ENCODE measurements around the gene FRRS1L. TPM values are rescaled to one million over a fixed set of nuclear protein-coding genes. Genes with fewer than 3 reads are reported as not detected.
A peak's percentile ranks its signal among the peaks of the same experiment; 100 is the strongest.

Gene FRRS1L
- total RNA-seq, 1 experiment from 2014 or later = not detected

DNA sequence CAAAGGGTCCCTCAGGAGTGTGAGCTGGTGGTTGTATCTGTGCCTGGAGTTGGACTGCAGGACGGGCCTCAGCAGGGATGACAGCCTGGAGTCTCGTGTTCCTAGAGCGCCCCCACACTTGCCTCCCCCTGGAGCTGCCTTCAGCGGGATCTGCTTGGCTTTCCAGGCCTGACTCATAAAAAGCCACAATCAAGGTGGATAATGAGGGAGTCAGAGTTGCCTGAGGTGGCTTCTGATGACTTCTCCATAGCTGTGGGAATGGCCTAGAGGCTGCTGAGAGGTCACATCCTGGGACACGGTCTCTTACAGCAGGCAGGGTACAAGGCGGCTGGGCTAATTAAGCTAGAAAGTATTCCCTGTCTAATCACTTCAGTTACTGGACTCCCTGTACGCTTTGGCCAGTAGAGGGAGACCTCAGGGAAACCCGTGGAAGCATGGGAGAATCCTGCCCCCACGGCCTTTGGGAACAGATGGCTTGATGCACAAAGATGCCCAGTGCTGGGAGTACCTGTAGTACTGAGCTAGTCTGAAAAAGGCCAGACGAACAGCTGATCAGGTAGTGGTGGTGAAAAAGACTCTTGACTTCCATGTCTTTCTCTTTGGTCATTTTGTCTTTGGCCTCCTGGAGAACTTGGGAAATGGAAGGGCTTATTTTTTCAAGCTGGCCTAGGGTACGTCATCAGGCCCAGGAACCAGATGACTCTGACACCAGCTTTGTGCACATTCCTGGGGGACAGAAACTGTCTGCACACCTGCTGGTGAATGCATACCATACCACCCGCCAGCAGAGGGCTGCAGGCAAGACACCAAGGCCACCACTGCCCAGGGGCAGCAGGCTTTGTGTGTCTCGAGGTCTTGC lies 16.1 kb upstream of the FRRS1L start:
- H3K4me3 ChIP-seq = no peak overlapping the region
- no peaks in the 10 kb centered on the region for H3K9me3 ChIP-seq
- H3K27me3 ChIP-seq = no peaks in the 10 kb centered on the region
- peak; percentile 22 for DNase-seq
- no peaks in the 10 kb centered on the region for H3K36me3 ChIP-seq

DNA sequence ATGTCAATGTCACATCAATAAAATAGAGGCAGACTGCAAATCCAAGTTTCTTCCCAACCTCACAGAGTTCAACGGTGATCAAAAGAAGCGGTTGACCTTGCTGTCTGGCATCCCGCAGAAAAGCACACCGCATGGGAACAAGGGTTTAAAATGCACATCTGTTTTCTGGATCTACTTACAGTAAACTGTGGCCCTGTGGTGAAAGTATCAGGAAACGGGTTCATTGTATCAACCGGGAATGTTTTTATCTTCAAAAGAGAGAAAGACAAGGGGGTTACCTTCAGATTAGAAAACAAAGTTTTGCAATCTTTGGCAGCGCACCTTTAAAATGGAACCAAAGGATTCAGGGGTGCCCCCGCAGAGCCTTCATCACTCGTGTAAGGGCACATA lies 15.5 kb upstream of the FRRS1L start:
- no peak for DNase-seq
- Histone ChIP-seq H3K4me3 (no peak overlapping the region), H3K27me3 (no peaks in the 10 kb centered on the region), H3K9me3 (no peaks in the 10 kb centered on the region), H3K36me3 (no peaks in the 10 kb centered on the region)

DNA sequence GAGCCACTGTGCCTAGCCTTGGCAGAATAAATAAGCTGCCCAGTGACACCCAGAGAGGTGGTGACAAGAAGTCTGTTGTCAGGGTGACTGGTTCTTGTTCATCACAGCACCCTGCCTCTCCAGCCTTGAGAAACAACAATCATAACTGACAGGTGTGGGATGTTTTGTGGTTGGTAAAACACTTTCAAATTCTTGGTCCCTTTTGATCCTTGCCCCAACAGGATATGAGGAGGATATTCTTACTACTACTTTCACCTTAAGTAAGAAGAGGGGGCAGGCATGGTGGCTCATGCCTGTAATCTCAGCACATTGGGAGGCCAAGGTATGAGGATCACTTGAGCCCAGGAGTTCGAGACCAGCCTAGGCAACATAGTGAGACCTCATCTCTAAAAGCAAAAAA lies 14.2 kb upstream of the FRRS1L start:
- DNase-seq = no peak
- no peaks in the 10 kb centered on the region for H3K36me3 ChIP-seq
- H3K27me3 ChIP-seq = no peaks in the 10 kb centered on the region
- no peak overlapping the region for H3K4me3 ChIP-seq
- H3K9me3 ChIP-seq = no peaks in the 10 kb centered on the region

DNA sequence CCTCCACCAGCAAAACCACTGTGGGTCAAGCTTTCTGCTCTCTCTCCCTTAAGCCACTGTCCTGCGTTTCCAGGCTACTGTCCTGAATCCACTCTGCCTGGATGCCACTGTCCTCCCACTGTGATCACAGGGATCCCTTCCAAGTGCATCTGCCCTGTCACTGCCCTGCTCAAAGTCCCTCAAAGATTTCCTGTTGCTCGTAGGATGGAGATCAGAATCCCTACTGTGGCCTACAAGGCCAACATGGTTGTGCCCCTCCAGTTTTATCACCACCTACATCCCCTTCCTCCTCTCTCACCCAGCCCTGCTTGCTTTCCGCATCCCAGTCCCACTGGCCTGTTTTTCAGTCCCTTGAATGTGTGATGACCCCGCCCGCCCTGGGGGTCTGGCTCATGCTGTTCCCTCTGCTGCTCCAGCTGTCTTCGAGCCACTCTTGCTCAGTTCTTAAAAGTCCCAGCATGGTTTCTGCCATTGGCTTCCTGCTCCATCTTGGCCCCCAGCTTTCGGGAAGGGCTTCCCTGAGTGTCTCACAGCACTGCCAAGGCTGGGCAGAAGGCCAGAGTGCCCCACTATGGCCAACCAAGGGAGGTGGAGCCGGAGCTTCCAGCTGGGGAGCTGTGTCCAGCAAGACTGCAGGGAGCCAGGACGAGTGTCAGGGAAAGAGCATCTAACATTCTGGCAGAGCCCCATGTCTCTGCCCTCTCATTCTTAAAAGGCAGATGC lies 12.9 kb upstream of the FRRS1L start:
- peak; percentile 89 for DNase-seq
- no peaks in the 10 kb centered on the region for H3K27me3 ChIP-seq
- no peaks in the 10 kb centered on the region for H3K36me3 ChIP-seq
- no peak overlapping the region for H3K4me3 ChIP-seq
- H3K9me3 ChIP-seq = no peaks in the 10 kb centered on the region

DNA sequence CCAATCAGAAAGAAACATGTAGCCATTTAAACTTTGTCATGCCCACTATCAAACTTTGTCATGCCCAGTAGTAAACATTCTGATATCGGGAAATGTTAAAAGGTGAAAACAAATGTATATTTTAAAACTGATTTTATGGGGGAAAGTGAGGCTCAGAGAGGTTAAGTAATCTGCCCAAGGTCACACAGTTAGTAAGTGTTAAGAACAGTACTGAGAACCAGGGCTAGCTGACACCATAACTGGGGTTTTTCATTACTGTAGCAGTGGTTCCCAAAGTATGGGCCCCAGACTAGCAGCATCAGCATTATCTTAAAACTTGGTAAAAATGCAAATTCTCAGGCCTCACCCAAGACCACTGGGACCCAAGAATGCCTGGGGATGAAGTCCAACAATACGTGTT lies 9.9 kb upstream of the FRRS1L start:
- H3K9me3 ChIP-seq = no peaks in the 10 kb centered on the region
- no peaks in the 10 kb centered on the region for H3K36me3 ChIP-seq
- no peak for DNase-seq
- no peaks in the 10 kb centered on the region for H3K27me3 ChIP-seq
- H3K4me3 ChIP-seq = no peak overlapping the region

DNA sequence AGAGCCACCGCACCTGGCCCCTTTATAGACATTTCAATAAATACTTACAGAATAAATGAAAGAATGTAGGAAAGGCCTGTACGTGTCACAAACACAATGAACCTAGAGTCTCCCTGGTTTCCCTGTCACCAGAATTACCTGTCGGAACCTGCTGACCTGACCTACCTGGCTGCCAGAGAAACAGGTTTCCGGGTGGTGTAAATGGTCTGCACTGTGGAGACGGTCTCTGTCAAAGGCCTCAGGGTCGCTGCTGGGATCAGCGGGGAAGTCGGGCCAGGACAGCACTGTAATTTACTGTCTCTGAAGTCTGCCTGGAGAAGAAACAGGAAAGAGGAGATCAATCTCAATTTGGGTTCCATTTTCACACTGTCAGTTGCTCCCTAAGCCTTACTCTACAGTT lies 9.3 kb upstream of the FRRS1L start:
- Histone ChIP-seq H3K27me3 (no peaks in the 10 kb centered on the region), H3K4me3 (no peak overlapping the region), H3K36me3 (no peaks in the 10 kb centered on the region), H3K9me3 (no peaks in the 10 kb centered on the region)
- no peak for DNase-seq

DNA sequence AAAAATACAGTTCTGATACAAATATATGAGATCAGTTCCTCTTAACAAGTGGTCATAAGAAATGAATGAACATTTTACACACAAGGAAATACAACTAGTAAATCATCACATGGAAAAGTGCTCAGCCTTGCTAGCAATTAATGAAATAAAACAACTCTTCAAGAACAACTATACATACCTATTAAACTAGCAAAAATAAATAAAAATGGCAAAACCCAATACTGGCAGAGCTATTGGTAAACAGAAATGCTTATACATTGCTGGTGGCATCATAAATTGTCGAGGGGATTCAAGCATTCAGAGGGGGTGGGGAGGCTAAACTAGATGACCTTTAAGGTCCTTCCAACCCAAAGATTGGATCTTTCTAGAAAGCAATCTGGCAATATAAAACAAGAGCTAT lies 5.9 kb upstream of the FRRS1L start:
- Histone ChIP-seq H3K9me3 (no peaks in the 10 kb centered on the region), H3K36me3 (no peaks in the 10 kb centered on the region), H3K4me3 (no peak overlapping the region), H3K27me3 (no peaks in the 10 kb centered on the region)
- DNase-seq = no peak

DNA sequence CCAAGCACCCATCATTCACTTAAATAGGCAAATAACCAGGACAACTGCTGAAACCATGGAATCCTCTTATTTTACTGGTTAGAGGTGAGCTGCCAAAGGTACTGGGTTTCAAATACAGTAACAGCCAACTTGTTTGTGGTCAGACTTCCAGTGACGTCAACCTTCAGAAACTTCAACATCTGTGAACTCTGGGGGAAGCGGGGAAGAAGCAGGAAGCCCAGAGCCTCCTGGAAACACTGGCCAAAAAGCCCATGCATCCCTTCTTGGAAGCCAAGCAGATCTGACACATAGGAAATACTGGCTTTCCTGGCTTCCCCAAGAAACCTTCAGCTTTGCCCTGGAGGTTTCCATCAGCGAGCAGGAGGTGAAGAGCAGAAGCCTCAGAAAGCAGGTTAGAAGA lies 4.9 kb upstream of the FRRS1L start:
- Histone ChIP-seq H3K9me3 (no peaks in the 10 kb centered on the region), H3K36me3 (no peaks in the 10 kb centered on the region), H3K4me3 (no peak overlapping the region), H3K27me3 (no peaks in the 10 kb centered on the region)
- peak; percentile 86 for DNase-seq

DNA sequence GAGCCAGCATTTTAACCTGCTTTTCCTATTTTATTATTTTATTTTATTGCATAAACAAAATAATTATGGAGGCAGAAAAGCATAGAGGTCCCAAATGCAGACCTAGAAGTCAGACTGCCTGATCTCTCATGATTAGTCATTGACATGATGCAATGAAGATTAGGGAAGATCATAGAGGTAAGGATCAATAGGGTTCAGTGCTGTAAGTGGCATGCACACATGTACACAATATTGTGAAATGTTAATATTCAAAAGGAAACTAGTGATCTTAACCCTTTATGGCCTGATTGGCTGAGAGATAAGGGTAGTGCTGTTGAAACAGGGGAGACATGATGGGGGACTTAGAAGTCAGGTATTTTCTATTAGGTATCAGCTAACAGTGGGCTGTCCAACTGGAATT lies 1.1 kb upstream of the FRRS1L start:
- Histone ChIP-seq H3K36me3 (no peaks in the 10 kb centered on the region), H3K9me3 (no peaks in the 10 kb centered on the region), H3K4me3 (no peak overlapping the region), H3K27me3 (no peaks in the 10 kb centered on the region)
- DNase-seq = no peak

DNA sequence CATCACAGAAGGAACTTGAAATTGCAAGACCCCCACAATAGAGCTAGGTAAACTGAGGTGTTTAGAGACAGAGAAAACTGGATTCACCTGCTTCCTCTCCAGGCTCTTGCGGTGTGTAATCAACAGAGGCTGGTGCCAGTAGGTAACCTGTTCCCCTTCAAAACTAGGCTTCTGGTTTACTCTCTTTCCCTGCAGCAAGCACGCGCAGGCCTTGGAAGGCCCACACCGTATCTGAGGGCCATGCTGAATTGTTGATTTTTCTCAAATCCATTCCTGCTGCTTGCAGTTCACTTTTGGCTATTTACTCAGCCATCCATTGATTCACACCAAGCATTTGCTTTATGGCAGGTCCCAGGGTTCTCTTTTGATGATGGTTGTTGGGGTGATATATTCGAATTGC lies 667 bp upstream of the FRRS1L start:
- no peaks in the 10 kb centered on the region for H3K27me3 ChIP-seq

DNA sequence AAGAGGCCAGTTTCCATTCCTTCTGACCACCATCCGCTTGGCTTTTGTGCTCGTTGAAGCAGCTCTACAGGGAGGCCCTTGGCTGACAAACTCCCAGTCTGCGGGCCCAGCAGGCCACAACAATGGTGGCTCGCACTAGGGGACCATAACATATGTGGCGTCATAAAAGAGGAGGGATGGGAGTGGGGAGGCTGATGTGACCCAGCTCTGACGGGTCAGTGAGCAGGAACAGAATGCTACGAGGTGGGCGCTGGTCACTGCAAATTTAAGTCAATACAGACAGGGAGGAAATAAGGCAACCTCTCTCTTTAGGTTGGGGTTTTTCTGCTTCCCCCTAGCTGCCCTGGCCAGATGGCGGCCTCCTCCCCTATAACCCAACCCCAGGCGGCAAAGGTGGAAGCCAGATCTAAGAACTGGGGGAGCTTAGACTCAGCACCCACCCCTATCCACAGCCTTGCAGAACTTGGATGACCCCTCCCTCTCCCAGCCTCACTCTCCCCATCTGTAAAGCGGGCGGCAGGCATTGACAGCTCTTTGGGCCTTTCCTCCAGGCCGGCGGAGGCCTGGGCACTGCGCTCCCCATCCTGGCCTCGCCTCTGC lies 778 bp downstream of the FRRS1L start:
- H3K36me3 ChIP-seq = no peaks in the 10 kb centered on the region
- DNase-seq = no peak
- H3K9me3 ChIP-seq = no peaks in the 10 kb centered on the region
- no peak overlapping the region for H3K4me3 ChIP-seq
- no peaks in the 10 kb centered on the region for H3K27me3 ChIP-seq

More for the DNA sequence above, 667 bp upstream of the FRRS1L start:
- no peaks in the 10 kb centered on the region for H3K36me3 ChIP-seq
- no peak for DNase-seq
- no peak overlapping the region for H3K4me3 ChIP-seq
- no peaks in the 10 kb centered on the region for H3K9me3 ChIP-seq

DNA sequence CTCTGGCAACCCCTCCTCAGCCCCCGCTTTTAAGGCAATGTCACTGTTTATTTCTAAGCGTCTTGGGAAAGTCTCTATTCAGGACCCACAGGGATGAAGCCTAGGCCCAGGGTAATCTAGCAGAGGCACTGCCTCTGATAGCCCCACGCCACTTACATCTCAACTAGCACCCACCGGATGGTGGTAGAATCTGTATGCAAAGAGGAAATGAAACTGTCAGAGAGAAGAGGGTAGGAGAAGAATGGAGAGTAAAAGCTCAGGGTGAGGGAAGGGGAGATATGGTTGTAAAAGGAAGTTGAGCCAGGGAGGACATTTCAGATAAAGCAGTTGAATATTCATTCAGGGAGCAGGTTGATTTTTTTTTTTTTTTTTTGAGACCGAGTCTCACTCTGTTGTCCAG lies 3.0 kb downstream of the FRRS1L start:
- Histone ChIP-seq H3K4me3 (no peak overlapping the region), H3K36me3 (no peaks in the 10 kb centered on the region), H3K27me3 (no peaks in the 10 kb centered on the region), H3K9me3 (no peaks in the 10 kb centered on the region)
- no peak for DNase-seq

DNA sequence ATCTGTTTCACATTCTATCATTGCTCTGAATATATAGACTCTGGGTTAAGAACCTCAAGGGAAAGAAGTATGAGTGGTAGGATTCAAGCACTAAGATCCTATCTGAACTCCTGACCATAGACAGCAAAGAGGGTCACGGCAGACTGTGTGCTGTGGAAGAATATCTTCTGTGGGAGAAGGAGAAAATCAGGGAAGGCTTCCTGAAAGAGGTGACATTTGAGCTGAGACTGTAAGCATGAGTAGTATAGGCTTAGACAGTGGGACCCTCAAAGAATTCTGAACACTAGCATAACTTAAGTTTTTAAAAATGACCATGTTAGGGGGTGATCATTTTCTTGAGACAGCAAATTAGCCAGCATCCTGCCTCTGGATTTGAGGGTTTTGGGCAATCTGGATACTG lies 3.9 kb downstream of the FRRS1L start:
- no peak for DNase-seq

DNA sequence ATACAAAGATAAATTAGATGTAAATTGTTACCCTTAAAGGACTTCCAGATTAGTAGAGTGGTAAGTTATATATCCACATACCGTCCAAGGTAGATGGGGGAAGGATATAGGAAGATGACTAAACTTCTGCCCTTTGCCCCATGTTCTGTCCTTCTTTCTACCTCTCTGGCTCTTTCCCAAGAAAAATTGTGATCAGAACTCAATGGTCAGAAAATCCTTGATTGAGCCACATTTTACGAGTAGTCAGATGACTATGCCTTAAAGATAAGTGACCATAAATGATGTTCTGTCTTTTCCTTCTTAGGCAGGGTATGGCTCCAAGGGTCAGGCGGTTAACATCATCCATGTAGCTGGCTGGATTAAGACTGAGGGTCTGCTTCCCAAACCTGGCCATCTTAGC lies 4.4 kb downstream of the FRRS1L start:
- no peak for DNase-seq
- no peaks in the 10 kb centered on the region for H3K27me3 ChIP-seq
- no peak overlapping the region for H3K4me3 ChIP-seq
- no peaks in the 10 kb centered on the region for H3K36me3 ChIP-seq
- H3K9me3 ChIP-seq = no peaks in the 10 kb centered on the region

More for the DNA sequence above, 3.9 kb downstream of the FRRS1L start:
- Histone ChIP-seq H3K4me3 (no peak overlapping the region), H3K9me3 (no peaks in the 10 kb centered on the region), H3K27me3 (no peaks in the 10 kb centered on the region), H3K36me3 (no peaks in the 10 kb centered on the region)

DNA sequence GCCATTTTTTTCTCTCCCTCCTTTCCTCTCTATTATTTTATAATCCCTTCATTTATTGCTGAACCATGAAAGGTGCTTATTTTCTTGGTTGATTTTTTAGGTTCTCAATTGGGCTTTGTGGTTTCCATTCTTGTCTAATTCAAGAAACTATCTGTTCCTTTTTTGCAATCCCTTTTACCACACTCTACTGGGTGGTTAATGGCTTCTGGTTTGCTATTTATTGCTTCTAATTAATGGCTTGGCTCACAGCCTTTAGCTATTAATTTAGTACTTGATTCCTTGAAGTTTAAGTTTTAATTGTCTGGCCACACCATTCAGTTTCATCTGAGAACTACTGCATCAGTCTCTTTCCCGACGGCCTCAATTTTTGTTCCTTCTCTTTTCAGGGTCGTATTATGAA lies 5.6 kb downstream of the FRRS1L start:
- H3K27me3 ChIP-seq = no peaks in the 10 kb centered on the region
- DNase-seq = no peak
- no peaks in the 10 kb centered on the region for H3K9me3 ChIP-seq
- no peaks in the 10 kb centered on the region for H3K36me3 ChIP-seq
- no peak overlapping the region for H3K4me3 ChIP-seq

DNA sequence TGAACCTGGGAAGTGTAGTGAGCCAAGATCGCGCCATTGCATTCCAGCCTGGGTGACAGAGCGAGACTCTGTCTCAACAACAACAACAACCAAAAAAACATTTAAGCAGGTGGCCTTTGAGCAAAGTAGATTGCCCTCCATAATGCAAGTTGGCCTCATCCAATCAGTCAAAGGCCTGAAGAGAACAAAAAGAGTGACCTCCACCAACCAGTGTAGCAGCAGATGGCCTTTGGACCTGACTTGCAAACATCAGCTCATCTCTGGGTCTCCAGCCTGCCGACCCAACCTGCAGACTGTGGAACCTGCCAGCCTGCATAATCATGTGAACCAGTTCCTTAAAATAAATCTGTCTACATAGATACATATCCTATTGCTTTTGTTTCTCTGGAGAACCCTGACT lies 7.5 kb downstream of the FRRS1L start:
- H3K36me3 ChIP-seq = no peaks in the 10 kb centered on the region
- no peaks in the 10 kb centered on the region for H3K9me3 ChIP-seq
- H3K27me3 ChIP-seq = no peaks in the 10 kb centered on the region
- H3K4me3 ChIP-seq = no peak overlapping the region
- DNase-seq = no peak

DNA sequence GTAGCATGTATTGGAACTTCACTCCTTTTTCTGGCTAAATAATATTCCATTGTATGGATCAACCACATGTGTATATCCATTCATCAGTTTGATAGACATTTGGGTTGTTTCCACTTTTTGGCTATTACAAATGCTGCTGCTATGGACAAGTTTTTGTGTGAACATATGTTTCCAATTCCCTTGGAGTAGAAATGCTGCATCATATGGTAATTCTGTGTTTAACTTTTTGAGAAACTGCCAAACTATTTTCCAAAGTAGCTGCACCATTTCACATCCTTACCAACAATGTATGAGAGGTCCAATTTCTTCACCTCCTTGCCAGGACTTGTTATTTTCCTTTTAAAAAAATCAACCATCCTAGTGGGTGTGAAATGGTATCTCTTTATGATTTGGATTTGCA lies 8.4 kb downstream of the FRRS1L start:
- Histone ChIP-seq H3K4me3 (no peak overlapping the region), H3K36me3 (no peaks in the 10 kb centered on the region), H3K9me3 (no peaks in the 10 kb centered on the region), H3K27me3 (no peaks in the 10 kb centered on the region; the same call in 1 of the 2 replicates)
- no peak for DNase-seq

Data from MG63 (cell line).